ENCODE results near the gene NF1.
A peak's percentile ranks its signal among the peaks of the same experiment; 100 is the strongest.
"Not testable (repeated sequence)": the region's sequence is repeated elsewhere in the genome, so short reads cannot be mapped to it uniquely, and the experiment has no call there.

NF1 gene

GRCh38 chr17:31078290-31078689, 16.5 kb upstream of the NF1 start:
- no peak for DNase-seq (ENCODE audit: low read depth in 2 of 2)

GRCh38 chr17:31079731-31080130, 15.0 kb upstream of the NF1 start:
- no peak for DNase-seq (ENCODE audit: low read depth in 2 of 2)

GRCh38 chr17:31085563-31085962, 9.2 kb upstream of the NF1 start:
- no peak for DNase-seq (ENCODE audit: low read depth in 2 of 2)

- no peak for DNase-seq (ENCODE audit: low read depth in 2 of 2)
These were observed 5.3 kb upstream of the NF1 start for GRCh38 chr17:31089471-31089870.

- not testable (repeated sequence) for DNase-seq (ENCODE audit: low read depth in 2 of 2)
These were observed 4.1 kb upstream of the NF1 start for GRCh38 chr17:31090650-31091049.

GRCh38 chr17:31092475-31093064, 2.2 kb upstream of the NF1 start:
- DNase-seq (ENCODE audit: low read depth in 2 of 2) = no peak

- no peak for DNase-seq (ENCODE audit: low read depth in 2 of 2)
These were observed 744 bp upstream of the NF1 start for GRCh38 chr17:31093866-31094599.

- DNase-seq (ENCODE audit: low read depth in 2 of 2) = peak; percentile 8 to 13
These were observed 694 bp downstream of the NF1 start for GRCh38 chr17:31095236-31096105.

- no peak for DNase-seq (ENCODE audit: low read depth in 2 of 2)
These were observed 1.3 kb downstream of the NF1 start for GRCh38 chr17:31096106-31096436.

- no peak for DNase-seq (ENCODE audit: low read depth in 2 of 2)
These were observed 4.2 kb downstream of the NF1 start for GRCh38 chr17:31099016-31099415.

- no peak for DNase-seq (ENCODE audit: low read depth in 2 of 2)
These were observed 6.2 kb downstream of the NF1 start for GRCh38 chr17:31100840-31101459.

- DNase-seq (ENCODE audit: low read depth in 2 of 2) = no peak
These were observed 7.2 kb downstream of the NF1 start for GRCh38 chr17:31101943-31102342.

- DNase-seq (ENCODE audit: low read depth in 2 of 2) = no peak
These were observed 11.2 kb downstream of the NF1 start for GRCh38 chr17:31105991-31106390.

- no peak for DNase-seq (ENCODE audit: low read depth in 2 of 2)
These were observed 16.4 kb downstream of the NF1 start for GRCh38 chr17:31111183-31111582.

GRCh38 chr17:31112001-31112661, 17.4 kb downstream of the NF1 start:
- no peak for DNase-seq (ENCODE audit: low read depth in 2 of 2)

- DNase-seq (ENCODE audit: low read depth in 2 of 2) = not testable (repeated sequence)
These were observed 18.6 kb downstream of the NF1 start for GRCh38 chr17:31113368-31113767.

- DNase-seq (ENCODE audit: low read depth in 2 of 2) = no peak
These were observed 19.2 kb downstream of the NF1 start for GRCh38 chr17:31113939-31114338.

GRCh38 chr17:31114956-31115555, 20.3 kb downstream of the NF1 start:
- no peak for DNase-seq (ENCODE audit: low read depth in 2 of 2)

- DNase-seq (ENCODE audit: low read depth in 2 of 2) = no peak
These were observed 21.4 kb downstream of the NF1 start for GRCh38 chr17:31116167-31116566.

GRCh38 chr17:31122746-31123145, 28.0 kb downstream of the NF1 start:
- DNase-seq (ENCODE audit: low read depth in 2 of 2) = no peak

- no peak for DNase-seq (ENCODE audit: low read depth in 2 of 2)
These were observed 31.5 kb downstream of the NF1 start for GRCh38 chr17:31126318-31126717.
